Measurements from ENCODE around the gene MRPS6.

The MRPS6 gene

GRCh38 chr21:34073032-34073748 lies at the start of gene MRPS6, which contains the start of gene SLC5A3:
TSS of gene MRPS6 (plus strand) at chr21:34073578. CDS start at chr21:34073701, 123 bp downstream.
TSS of gene SLC5A3 (plus strand) at chr21:34073578. CDS start at chr21:34095199, 21,621 bp downstream.
- peak; percentile 54 for DNase-seq (ENCODE audit: low read depth)

- DNase-seq (ENCODE audit: low read depth) = no peak
Observed at GRCh38 chr21:34023691-34024373, 49.5 kb upstream of the MRPS6 start.

- no peak for DNase-seq (ENCODE audit: low read depth)
Observed at GRCh38 chr21:34024374-34024693, 49.0 kb upstream of the MRPS6 start.

GRCh38 chr21:34027721-34028461 lies 45.5 kb upstream of the MRPS6 start:
- no peak for DNase-seq (ENCODE audit: low read depth)

- peak; percentile 58 for DNase-seq (ENCODE audit: low read depth)
Observed at GRCh38 chr21:34029743-34030528, 43.4 kb upstream of the MRPS6 start.

GRCh38 chr21:34031835-34032370 lies 41.5 kb upstream of the MRPS6 start:
- DNase-seq (ENCODE audit: low read depth) = no peak

- DNase-seq (ENCODE audit: low read depth) = no peak
Observed at GRCh38 chr21:34034369-34035014, 38.9 kb upstream of the MRPS6 start.

- DNase-seq (ENCODE audit: low read depth) = no peak
Observed at GRCh38 chr21:34035619-34036354, 37.6 kb upstream of the MRPS6 start.

GRCh38 chr21:34037009-34037795 lies 36.2 kb upstream of the MRPS6 start:
- no peak for DNase-seq (ENCODE audit: low read depth)

- DNase-seq (ENCODE audit: low read depth) = no peak
Observed at GRCh38 chr21:34039678-34040382, 33.5 kb upstream of the MRPS6 start.

- DNase-seq (ENCODE audit: low read depth) = no peak
Observed at GRCh38 chr21:34042735-34043134, 30.6 kb upstream of the MRPS6 start.

GRCh38 chr21:34043333-34043732 lies 30.0 kb upstream of the MRPS6 start:
- no peak for DNase-seq (ENCODE audit: low read depth)

GRCh38 chr21:34046917-34047316 lies 26.5 kb upstream of the MRPS6 start:
- no peak for DNase-seq (ENCODE audit: low read depth)

- no peak for DNase-seq (ENCODE audit: low read depth)
Observed at GRCh38 chr21:34047835-34048234, 25.5 kb upstream of the MRPS6 start.

GRCh38 chr21:34052171-34052570 lies 21.2 kb upstream of the MRPS6 start:
- no peak for DNase-seq (ENCODE audit: low read depth)

- no peak for DNase-seq (ENCODE audit: low read depth)
Observed at GRCh38 chr21:34054259-34054658, 19.1 kb upstream of the MRPS6 start.

GRCh38 chr21:34055615-34056014 lies 17.8 kb upstream of the MRPS6 start:
- DNase-seq (ENCODE audit: low read depth) = no peak

GRCh38 chr21:34061983-34062382 lies 11.4 kb upstream of the MRPS6 start:
- no peak for DNase-seq (ENCODE audit: low read depth)

- DNase-seq (ENCODE audit: low read depth) = no peak
Observed at GRCh38 chr21:34065027-34065426, 8.4 kb upstream of the MRPS6 start.

Measured in GM04504 (cell line).